NB4 (cell line): ENCODE measurements around the gene UNC5A.

Source experiments
- DNase-seq: peaks from one replicate; pipeline ENCODE4 v3.0.0; 2010; ENCODE audit warnings: low read depth
- H3K4me3 ChIP-seq: one replicate; pipeline ENCODE4 v1.5.1; 2011; ENCODE audit warnings: mild to moderate bottlenecking, low read depth, low read length, moderate library complexity
- CTCF ChIP-seq: IDR thresholded peaks from one replicate; pipeline ENCODE4 v1.5.1; 2012; ENCODE audit warnings: low read depth, low read length
- MAX ChIP-seq: IDR thresholded peaks from 2 replicates; pipeline ENCODE4 v1.6.1; 2011; ENCODE audit warnings: low read depth, low read length
- MYC ChIP-seq: IDR thresholded peaks from 2 replicates; pipeline ENCODE4 v1.6.1; 2011; ENCODE audit warnings: low read depth, low read length
- POLR2A ChIP-seq: IDR thresholded peaks from 2 replicates; pipeline ENCODE4 v1.6.1; 2011; ENCODE audit warnings: mild to moderate bottlenecking; ENCODE audit not compliant: insufficient read length; ENCODE audit errors: extremely low read depth

The UNC5A gene

DNA sequence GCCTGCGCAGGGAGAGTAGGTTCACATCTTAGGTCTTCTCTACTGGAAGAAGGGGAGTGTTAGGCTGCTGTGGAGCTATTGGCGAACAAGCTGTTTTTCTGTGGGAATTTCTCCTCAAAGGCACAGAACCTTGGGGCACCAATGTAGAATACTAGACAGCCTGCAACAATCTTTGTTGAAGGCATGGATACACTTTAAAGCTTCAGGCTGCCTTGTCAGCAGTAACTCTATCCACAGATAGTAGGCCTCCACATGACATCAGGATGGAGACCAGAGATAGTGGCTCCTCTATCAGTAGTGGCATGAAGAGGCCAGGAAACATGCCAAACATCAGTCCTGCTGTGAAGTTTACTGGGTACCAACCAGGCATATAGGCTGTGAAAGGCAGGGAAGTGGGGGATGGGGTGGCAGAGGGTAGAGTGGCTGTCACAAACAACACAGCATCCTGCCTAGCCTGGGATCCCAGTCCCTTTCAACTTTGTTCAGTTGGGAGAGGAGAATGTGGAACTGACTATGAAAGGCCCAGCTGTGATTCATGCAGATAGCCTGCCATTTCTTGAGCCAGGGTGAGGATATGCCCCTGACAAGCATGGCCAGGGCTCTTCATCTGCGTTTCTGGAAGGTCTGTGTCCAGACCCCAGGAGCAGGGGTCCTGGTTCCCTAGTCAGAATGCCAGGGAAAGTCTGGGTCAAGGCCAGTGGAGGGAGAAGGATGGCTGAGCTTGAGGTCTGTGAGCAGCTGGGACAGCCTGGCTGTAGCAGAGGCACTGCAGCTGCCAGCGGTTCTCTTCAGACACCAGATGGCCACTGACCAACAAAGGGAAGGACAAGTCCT is 89.8 kb downstream of the UNC5A start:
- no peak overlapping the region for H3K4me3 ChIP-seq
- TF ChIP-seq MYC = no peak
- no peak for TF ChIP-seq POLR2A
- TF ChIP-seq CTCF = no peak
- TF ChIP-seq MAX = no peak
- no peak for DNase-seq

GRCh38 chr5:176900780-176901204 is 90.4 kb downstream of the UNC5A start:
- TF ChIP-seq MYC (no peak), POLR2A (no peak), MAX (no peak), CTCF (no peak)
- DNase-seq = no peak

DNA sequence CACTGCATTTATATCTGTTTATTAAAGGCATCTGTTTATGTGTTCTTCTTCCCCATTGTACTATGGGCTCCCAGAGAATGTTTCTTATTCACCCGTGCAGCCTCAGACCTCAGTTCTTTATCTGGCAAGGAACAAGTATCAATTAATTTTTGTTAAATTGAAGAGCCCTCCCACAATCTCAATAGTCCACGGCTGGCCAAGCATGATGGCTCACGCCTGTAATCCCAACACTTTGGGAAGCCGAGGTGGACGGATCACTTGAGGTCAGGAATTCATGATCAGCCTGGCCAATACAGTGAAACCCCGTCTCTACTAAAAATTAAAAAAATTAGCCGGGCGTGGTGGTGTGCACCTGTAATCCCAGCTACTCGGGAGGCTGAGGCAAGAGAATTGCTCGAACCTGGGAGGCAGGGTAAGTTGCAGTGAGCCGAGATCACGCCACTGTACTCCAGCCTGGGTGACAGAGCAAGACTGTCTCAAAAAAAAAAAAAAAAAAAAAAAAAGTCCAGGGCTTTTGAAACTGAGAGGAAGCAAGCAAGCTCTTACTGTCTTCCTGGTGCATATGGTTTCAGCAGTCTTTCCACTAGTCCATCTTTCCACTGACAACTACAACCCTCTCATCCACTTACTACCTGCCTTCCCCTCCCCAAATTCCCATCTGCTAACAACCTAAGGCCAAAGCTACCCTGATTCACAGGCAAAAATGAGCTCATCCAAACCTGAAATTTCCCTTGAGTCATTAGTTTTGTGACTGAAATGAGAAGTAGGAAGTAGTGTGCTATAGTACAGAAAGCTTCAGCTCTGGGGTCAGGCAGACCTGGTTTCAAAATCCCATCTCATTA is 91.1 kb downstream of the UNC5A start:
- H3K4me3 ChIP-seq = no peak overlapping the region
- DNase-seq = no peak
- TF ChIP-seq MYC (no peak), POLR2A (no peak), CTCF (no peak), MAX (no peak)

More at GRCh38 chr5:176900780-176901204, 90.4 kb downstream of the UNC5A start:
- H3K4me3 ChIP-seq = no peak overlapping the region

GRCh38 chr5:176902102-176902814 is 91.9 kb downstream of the UNC5A start:
- no peak overlapping the region for H3K4me3 ChIP-seq
- TF ChIP-seq MYC (no peak), CTCF (no peak), POLR2A (no peak), MAX (no peak)
- no peak for DNase-seq

DNA sequence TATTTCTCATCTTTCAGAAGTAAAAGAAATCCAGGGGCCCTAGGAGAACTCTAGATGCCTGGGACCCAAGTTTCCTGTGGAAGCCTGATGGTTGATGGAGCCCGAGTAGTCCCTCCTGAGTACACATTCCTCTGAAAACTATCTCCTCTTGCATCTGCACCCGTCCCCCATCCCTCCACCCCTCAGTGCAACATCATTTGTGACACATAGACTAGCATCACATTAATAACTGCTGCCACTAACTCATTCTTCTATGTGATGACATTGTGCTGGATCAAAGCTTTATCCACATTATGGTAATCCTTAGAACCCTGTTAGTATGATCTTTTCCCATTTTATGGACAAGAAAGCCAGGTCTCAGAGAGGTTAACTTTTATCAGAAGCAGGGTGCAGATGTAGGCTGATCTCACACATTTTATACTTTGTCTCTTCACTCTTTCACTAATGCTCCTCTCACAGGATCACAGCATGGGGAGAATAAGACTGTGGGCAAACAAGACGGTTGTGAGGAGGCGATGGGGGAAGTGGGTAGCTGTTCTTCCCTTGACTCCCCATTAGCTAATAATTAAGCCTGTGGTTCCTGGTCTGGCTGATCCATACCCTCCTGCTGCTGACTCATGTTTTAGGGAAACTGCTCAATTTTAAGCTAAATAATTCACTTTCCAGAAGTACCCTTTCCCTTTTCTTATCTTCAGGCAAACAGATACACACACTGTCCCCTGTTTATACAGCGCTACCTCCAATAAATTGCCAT is 92.7 kb downstream of the UNC5A start:
- DNase-seq = no peak
- no peak for TF ChIP-seq POLR2A
- no peak for TF ChIP-seq CTCF
- no peak for TF ChIP-seq MYC
- no peak overlapping the region for H3K4me3 ChIP-seq
